Right lobe of liver (tissue), 4 donors: Measurements from ENCODE around the gene PDGFD.

Experiments
- POLR2A ChIP-seq: fragments of 450-650 bp; IDR thresholded peaks from one replicate; pipeline ENCODE4 v1.6.1; 2017; ENCODE audit warnings: antibody characterized with exemption, mild to moderate bottlenecking
- TF ChIP-seq, protein P1 (sequence below), 4 donors: fragments of 200-600 bp in 3 of 4; fragments of 450-650 bp in 1 of 4; IDR thresholded peaks; one replicate each; pipeline versions ENCODE4 v1.5.1 to v1.8.0; 2016 to 2022; ENCODE audit warnings: antibody characterized with exemption in 4 of 4, mild to moderate bottlenecking in 2 of 4
- donor health status: DM: no; HTN: no; CAD: no.
- donor health status: DM: no; HTN: no; CAD: no.
- donor health status: DM: no; HTN: yes; CAD: no.

DNA sequence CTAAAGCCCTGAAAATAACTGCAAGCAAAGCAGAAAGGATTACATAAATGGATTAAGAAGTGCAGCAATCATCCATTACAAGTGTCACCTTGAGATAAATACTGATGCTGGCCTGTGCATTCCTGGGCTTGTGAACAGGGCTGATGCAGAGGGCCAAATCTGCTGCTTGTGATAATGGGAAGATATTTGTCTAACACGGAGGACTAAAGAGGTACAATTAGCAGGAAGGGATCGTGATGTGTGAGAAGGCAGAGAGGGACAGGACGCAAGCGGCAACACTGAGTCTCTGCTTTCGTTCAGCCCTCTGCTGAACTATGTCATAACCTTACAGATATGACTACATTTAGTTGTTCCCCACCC, 235.2 kb downstream of the PDGFD start:
- no peak for TF ChIP-seq POLR2A
- TF ChIP-seq, protein P1, sequence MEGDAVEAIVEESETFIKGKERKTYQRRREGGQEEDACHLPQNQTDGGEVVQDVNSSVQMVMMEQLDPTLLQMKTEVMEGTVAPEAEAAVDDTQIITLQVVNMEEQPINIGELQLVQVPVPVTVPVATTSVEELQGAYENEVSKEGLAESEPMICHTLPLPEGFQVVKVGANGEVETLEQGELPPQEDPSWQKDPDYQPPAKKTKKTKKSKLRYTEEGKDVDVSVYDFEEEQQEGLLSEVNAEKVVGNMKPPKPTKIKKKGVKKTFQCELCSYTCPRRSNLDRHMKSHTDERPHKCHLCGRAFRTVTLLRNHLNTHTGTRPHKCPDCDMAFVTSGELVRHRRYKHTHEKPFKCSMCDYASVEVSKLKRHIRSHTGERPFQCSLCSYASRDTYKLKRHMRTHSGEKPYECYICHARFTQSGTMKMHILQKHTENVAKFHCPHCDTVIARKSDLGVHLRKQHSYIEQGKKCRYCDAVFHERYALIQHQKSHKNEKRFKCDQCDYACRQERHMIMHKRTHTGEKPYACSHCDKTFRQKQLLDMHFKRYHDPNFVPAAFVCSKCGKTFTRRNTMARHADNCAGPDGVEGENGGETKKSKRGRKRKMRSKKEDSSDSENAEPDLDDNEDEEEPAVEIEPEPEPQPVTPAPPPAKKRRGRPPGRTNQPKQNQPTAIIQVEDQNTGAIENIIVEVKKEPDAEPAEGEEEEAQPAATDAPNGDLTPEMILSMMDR (IDR thresholded peaks at IDR 0.05) = no peak
